Transverse colon (tissue), 4 donors: ENCODE data around the gene PCDH10. TPM values are rescaled to one million over a fixed set of nuclear protein-coding genes. Genes with fewer than 3 reads are reported as not detected.

Experiments used
- DNase-seq: peaks from one replicate; pipeline ENCODE4 v3.0.0-alpha.2; 2019
- H3K27ac ChIP-seq, 4 donors: fragments of 200-600 bp; sonication (generic); 2 replicates each; pipeline ENCODE4 v1.5.1; 2016 to 2018; ENCODE audit warnings: inconsistent platforms in 4 of 4
- H3K27me3 ChIP-seq: fragments of 200-600 bp; sonication (generic); 2 replicates; pipeline ENCODE4 v1.5.1; 2017; ENCODE audit warnings: inconsistent platforms
- H3K36me3 ChIP-seq, 4 donors: fragments of 200-600 bp; sonication (generic); 2 replicates each; pipeline ENCODE4 v1.5.1; 2017 to 2019; ENCODE audit warnings: inconsistent platforms in 4 of 4
- H3K4me1 ChIP-seq, 4 donors: fragments of 200-600 bp; sonication (generic); 2 replicates each; pipeline ENCODE4 v1.5.1; 2017 to 2020; ENCODE audit warnings: inconsistent platforms in 4 of 4
- H3K4me3 ChIP-seq, 4 donors: fragments of 200-600 bp; sonication (generic); 1 replicate in 1 of 4; 2 replicates in 3 of 4; pipeline versions ENCODE4 v1.5.1 to v1.6.1; 2017 to 2019; ENCODE audit warnings: inconsistent platforms in 4 of 4
- H3K9me3 ChIP-seq, 2 donors: fragments of 200-600 bp; sonication (generic); 2 replicates each; pipeline ENCODE4 v1.5.1; 2017 to 2019; ENCODE audit warnings: inconsistent platforms in 2 of 2
- EP300 ChIP-seq: sonication (generic); formaldehyde crosslinking; IDR thresholded peaks from one replicate; pipeline ENCODE4 v1.6.1; 2017; ENCODE audit warnings: antibody characterized with exemption, low read depth
- POLR2A ChIP-seq: fragments of 450-650 bp; IDR thresholded peaks from one replicate; pipeline ENCODE4 v1.6.1; 2016; ENCODE audit warnings: antibody characterized with exemption, mild to moderate bottlenecking, moderate library complexity
- POLR2AphosphoS5 ChIP-seq, 3 donors: sonication (generic); formaldehyde crosslinking; IDR thresholded peaks; one replicate each; pipeline ENCODE4 v1.6.1; 2016; ENCODE audit warnings: antibody characterized with exemption in 3 of 3
- WGBS, 2 donors: methylation state at CpG; one replicate each; pipeline ENCODE4 v1.1.5; 2018; ENCODE audit warnings: low coverage in 1 of 2; 5-methylcytosine and 5-hydroxymethylcytosine counted together
- in situ Hi-C, 4 donors: fragments of 200-750 bp; cut with MboI; loops; one replicate each; pipeline versions ENCODE4 v1.15.0 to v1.15.1; 2017; ENCODE audit warnings: low sequenced_read_pairs in 3 of 4, low pct_ligation_motif_present in 1 of 4, low pct_unique_long_range_greater_than_20kb in 1 of 4
- intact Hi-C: fragments of 100-400 bp; cut with DNase I; formaldehyde crosslinking; loops from one replicate; pipeline ENCODE4 v1.15.1; 2023; ENCODE audit warnings: low total_unique reads
- total RNA-seq, 4 donors: library from RNA; depleted of rRNA; stranded (reverse); fragments of >200 nt; gene quantifications; one replicate each; pipeline ENCODE4 v1.1.0, GENCODE V29; 2016
- TF ChIP-seq, protein P1 (sequence below), 5 experiments: fragments of 200-600 bp in 3 of 5; fragments of 450-650 bp in 2 of 5; sonication (generic) in 3 of 5; IDR thresholded peaks; 1 replicate in 2 of 5; 2 replicates in 3 of 5; pipeline ENCODE4 v1.5.1; 2016 to 2017; ENCODE audit warnings: antibody characterized with exemption in 5 of 5, inconsistent platforms in 3 of 5, mild to moderate bottlenecking in 2 of 5, moderate library complexity in 1 of 5

Gene PCDH10, protein sequence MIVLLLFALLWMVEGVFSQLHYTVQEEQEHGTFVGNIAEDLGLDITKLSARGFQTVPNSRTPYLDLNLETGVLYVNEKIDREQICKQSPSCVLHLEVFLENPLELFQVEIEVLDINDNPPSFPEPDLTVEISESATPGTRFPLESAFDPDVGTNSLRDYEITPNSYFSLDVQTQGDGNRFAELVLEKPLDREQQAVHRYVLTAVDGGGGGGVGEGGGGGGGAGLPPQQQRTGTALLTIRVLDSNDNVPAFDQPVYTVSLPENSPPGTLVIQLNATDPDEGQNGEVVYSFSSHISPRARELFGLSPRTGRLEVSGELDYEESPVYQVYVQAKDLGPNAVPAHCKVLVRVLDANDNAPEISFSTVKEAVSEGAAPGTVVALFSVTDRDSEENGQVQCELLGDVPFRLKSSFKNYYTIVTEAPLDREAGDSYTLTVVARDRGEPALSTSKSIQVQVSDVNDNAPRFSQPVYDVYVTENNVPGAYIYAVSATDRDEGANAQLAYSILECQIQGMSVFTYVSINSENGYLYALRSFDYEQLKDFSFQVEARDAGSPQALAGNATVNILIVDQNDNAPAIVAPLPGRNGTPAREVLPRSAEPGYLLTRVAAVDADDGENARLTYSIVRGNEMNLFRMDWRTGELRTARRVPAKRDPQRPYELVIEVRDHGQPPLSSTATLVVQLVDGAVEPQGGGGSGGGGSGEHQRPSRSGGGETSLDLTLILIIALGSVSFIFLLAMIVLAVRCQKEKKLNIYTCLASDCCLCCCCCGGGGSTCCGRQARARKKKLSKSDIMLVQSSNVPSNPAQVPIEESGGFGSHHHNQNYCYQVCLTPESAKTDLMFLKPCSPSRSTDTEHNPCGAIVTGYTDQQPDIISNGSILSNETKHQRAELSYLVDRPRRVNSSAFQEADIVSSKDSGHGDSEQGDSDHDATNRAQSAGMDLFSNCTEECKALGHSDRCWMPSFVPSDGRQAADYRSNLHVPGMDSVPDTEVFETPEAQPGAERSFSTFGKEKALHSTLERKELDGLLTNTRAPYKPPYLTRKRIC
- under 1 TPM; 0.27 to 0.60 (median 0.43) TPM for total RNA-seq

DNA sequence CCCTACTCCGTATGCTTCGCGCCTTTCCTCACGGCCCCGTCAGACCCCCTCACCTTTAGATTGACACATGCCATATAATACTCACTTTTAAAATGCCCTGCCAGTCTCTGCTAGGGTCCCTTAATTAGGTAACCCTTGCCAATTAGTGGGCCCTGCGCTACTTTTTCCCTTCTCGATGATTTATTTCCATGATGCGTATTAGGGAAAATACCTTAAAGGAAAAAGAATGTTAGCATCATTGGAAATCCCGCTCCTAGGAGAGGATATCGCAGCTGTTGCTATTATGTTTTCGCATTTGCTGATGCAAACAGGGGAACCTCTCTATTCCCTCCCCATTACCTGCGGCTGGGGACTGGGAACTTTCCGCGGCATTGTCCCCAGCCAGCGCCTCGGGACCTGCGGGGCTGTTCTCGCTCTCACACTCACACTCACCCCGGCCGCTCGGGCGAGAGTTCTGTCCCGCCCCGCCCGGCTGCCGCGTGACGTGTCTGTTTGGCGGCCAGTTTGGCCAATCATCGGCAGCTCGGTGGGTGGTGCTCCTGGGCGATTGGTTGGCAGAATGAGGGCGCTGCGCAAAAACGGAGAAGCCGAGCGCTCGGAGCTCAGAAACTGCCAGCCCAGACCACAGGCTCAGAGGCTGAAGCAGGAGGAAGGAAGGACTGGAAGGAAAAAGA lies at the start of gene PCDH10:
TSS of gene PCDH10 (plus strand) at position 605 of the 674 bp plus-strand sequence. CDS start 847 bp downstream, outside the sequence.
- Histone ChIP-seq H3K27ac (no peak within 1 kb of the TSS), H3K27me3 (peaks cover 97% of the 10 kb centered on the region), H3K4me1 (peaks cover 0 to 59% (median 18%) of the 10 kb centered on the region in 4 donors), H3K36me3 (no peaks in the 10 kb centered on the region), H3K4me3 (peak within 1 kb of the TSS; percentile 18 to 37 (median 25)), H3K9me3 (no peaks in the 10 kb centered on the region)
- peak; percentile 73 for DNase-seq
- TF ChIP-seq EP300 (no peak), POLR2AphosphoS5 (IDR thresholded peaks at IDR 0.05) (peak; percentile 25 to 80 (median 65))
- intact Hi-C loops (no loop called here), in situ Hi-C loops (no loop called here)
- WGBS, 2 donors, result 6 to 10% methylated on average over 15 to 38 of the region's 38 CpGs

- TF ChIP-seq POLR2A, result no peak
- TF ChIP-seq EP300, result no peak
- TF ChIP-seq, protein P1, sequence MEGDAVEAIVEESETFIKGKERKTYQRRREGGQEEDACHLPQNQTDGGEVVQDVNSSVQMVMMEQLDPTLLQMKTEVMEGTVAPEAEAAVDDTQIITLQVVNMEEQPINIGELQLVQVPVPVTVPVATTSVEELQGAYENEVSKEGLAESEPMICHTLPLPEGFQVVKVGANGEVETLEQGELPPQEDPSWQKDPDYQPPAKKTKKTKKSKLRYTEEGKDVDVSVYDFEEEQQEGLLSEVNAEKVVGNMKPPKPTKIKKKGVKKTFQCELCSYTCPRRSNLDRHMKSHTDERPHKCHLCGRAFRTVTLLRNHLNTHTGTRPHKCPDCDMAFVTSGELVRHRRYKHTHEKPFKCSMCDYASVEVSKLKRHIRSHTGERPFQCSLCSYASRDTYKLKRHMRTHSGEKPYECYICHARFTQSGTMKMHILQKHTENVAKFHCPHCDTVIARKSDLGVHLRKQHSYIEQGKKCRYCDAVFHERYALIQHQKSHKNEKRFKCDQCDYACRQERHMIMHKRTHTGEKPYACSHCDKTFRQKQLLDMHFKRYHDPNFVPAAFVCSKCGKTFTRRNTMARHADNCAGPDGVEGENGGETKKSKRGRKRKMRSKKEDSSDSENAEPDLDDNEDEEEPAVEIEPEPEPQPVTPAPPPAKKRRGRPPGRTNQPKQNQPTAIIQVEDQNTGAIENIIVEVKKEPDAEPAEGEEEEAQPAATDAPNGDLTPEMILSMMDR (IDR thresholded peaks at IDR 0.05), result no peak
- TF ChIP-seq POLR2AphosphoS5 (IDR thresholded peaks at IDR 0.05), result no peak
- no peaks in the 10 kb centered on the region for H3K9me3 ChIP-seq
- intact Hi-C loops, result no loop called here
- H3K4me1 ChIP-seq, result no peaks in the 10 kb centered on the region
- no peaks in the 10 kb centered on the region for H3K36me3 ChIP-seq
- no peak overlapping the region for H3K4me3 ChIP-seq
- WGBS, 2 donors, result 66 to 81% methylated on average over 4 to 6 of the region's 6 CpGs
- no peak for DNase-seq
- H3K27me3 ChIP-seq, result no peaks in the 10 kb centered on the region
- H3K27ac ChIP-seq, result no peak overlapping the region
- in situ Hi-C loops, result no loop called here
Measured at GRCh38 chr4:133102043-133102442, 47.1 kb upstream of the PCDH10 start.

DNA sequence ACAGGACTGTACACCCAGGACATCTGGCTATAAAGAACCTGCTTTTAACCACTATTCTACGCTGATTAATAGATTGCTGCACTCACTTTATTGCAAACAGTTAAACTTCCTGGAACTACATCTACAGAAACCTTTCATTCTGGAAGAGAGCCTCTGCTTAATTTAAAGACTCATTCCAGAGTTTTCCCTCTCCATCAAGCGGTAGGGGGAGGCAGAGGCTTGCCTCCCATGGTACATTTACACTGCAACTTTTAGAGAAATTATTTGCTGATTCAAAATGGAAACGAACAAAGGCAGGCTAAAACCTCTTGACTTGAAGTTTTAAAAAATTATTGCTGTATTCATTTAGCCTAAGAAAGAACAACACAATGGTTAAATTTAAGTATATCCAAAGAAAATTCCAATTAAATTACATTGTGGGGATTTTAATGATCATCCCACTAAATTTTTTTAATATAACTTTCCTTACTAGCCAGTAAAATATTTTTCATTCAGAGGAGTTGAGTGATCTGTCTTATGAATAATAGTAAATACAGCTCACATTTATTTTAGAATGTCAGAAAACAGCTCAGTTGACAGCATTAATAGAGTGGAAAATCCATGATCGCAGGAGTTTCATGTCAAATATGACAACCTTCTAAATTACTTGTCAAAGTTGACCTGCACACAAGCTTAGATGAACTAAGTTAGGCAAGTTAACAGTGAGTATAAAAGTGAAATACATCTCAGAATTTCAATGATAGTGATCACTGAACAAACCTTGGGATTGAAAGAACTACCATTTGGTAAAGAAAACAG lies 46.3 kb upstream of the PCDH10 start:
- no peaks in the 10 kb centered on the region for H3K36me3 ChIP-seq
- H3K9me3 ChIP-seq, result no peaks in the 10 kb centered on the region
- no peak overlapping the region for H3K4me3 ChIP-seq
- no peak for DNase-seq
- H3K27me3 ChIP-seq, result no peaks in the 10 kb centered on the region
- in situ Hi-C loops, result no loop called here
- no peak for TF ChIP-seq POLR2A
- no peak for TF ChIP-seq POLR2AphosphoS5 (IDR thresholded peaks at IDR 0.05)
- no peak for TF ChIP-seq EP300
- TF ChIP-seq, protein P1 (IDR thresholded peaks at IDR 0.05), result no peak
- 50 to 62% methylated on average over 4 of the region's 4 CpGs for WGBS, 2 donors
- no peak overlapping the region for H3K27ac ChIP-seq
- H3K4me1 ChIP-seq, result no peaks in the 10 kb centered on the region
- intact Hi-C loops, result no loop called here

- no peaks in the 10 kb centered on the region for H3K4me1 ChIP-seq
- H3K27ac ChIP-seq, result no peak overlapping the region
- TF ChIP-seq POLR2AphosphoS5 (IDR thresholded peaks at IDR 0.05) (no peak), POLR2A (no peak), EP300 (no peak)
- TF ChIP-seq, protein P1 (IDR thresholded peaks at IDR 0.05), result no peak
- intact Hi-C loops (no loop called here), in situ Hi-C loops (no loop called here)
- H3K27me3 ChIP-seq, result no peaks in the 10 kb centered on the region
- DNase-seq, result no peak
- H3K9me3 ChIP-seq, result no peaks in the 10 kb centered on the region
- H3K4me3 ChIP-seq, result no peak overlapping the region
- no peaks in the 10 kb centered on the region for H3K36me3 ChIP-seq
Measured at GRCh38 chr4:133112641-133113040, 36.5 kb upstream of the PCDH10 start.
